H9 (cell line): Measurements from ENCODE around the gene ADAMTSL2. TPM values are rescaled to one million over a fixed set of nuclear protein-coding genes. Genes with fewer than 3 reads are reported as not detected.

Experiments used
- DNase-seq: peaks from one replicate; pipeline ENCODE4 v3.0.0-alpha.2; 2017
- H2AFZ ChIP-seq: one replicate; pipeline ENCODE4 v1.6.1; 2013; ENCODE audit warnings: mild to moderate bottlenecking, low read length, control low read depth, moderate library complexity
- H2AK5ac ChIP-seq: 2 replicates; pipeline ENCODE4 v1.6.1; 2013; ENCODE audit warnings: low read length, control low read depth, mixed read lengths; ENCODE audit not compliant: insufficient read length
- H2BK120ac ChIP-seq: one replicate; pipeline ENCODE4 v1.6.1; 2013; ENCODE audit warnings: low read depth, mild to moderate bottlenecking, low read length, control low read depth, inconsistent platforms; ENCODE audit not compliant: poor library complexity, severe bottlenecking
- H2BK12ac ChIP-seq: 2 replicates; pipeline ENCODE4 v1.6.1; 2013; ENCODE audit warnings: low read length, control low read depth, mixed read lengths, low read depth; ENCODE audit not compliant: insufficient read length
- H2BK15ac ChIP-seq: 2 replicates; pipeline ENCODE4 v1.6.1; 2013; ENCODE audit warnings: low read depth, low read length, control low read depth
- H2BK20ac ChIP-seq: one replicate; pipeline ENCODE4 v1.6.1; 2013; ENCODE audit warnings: low read depth, mild to moderate bottlenecking, low read length, control low read depth, inconsistent platforms; ENCODE audit not compliant: poor library complexity, severe bottlenecking
- H2BK5ac ChIP-seq: 2 replicates; pipeline ENCODE4 v1.6.1; 2013; ENCODE audit warnings: low read length, control low read depth, mixed read lengths; ENCODE audit not compliant: insufficient read length
- H3K14ac ChIP-seq: 2 replicates; pipeline ENCODE4 v1.6.1; 2013; ENCODE audit warnings: low read length, control low read depth; ENCODE audit not compliant: insufficient read depth
- H3K18ac ChIP-seq: 2 replicates; pipeline ENCODE4 v1.6.1; 2013; ENCODE audit warnings: low read depth, mild to moderate bottlenecking, mixed read lengths, low read length, control low read depth; ENCODE audit not compliant: insufficient read length
- H3K23ac ChIP-seq: 2 replicates; pipeline ENCODE4 v1.6.1; 2013; ENCODE audit warnings: low read length, control low read depth, mixed read lengths, low read depth; ENCODE audit not compliant: insufficient read length
- H3K23me2 ChIP-seq: 2 replicates; pipeline ENCODE4 v1.6.1; 2013; ENCODE audit warnings: low read depth, mild to moderate bottlenecking, mixed read lengths, low read length, control low read depth; ENCODE audit not compliant: insufficient read length, poor library complexity, severe bottlenecking
- H3K27ac ChIP-seq: 2 replicates; pipeline ENCODE4 v1.5.1; 2013; ENCODE audit warnings: low read length, control low read depth, mixed read lengths, low read depth; ENCODE audit not compliant: insufficient read length
- H3K27me3 ChIP-seq: 2 replicates; pipeline ENCODE4 v1.6.1; 2013; ENCODE audit warnings: low read length, control low read depth, inconsistent platforms; ENCODE audit not compliant: insufficient read depth
- H3K4ac ChIP-seq: 2 replicates; pipeline ENCODE4 v1.6.1; 2013; ENCODE audit warnings: low read depth, mild to moderate bottlenecking, control low read depth, inconsistent platforms, low read length, moderate library complexity
- H3K4me1 ChIP-seq: 2 replicates; pipeline ENCODE4 v1.6.1; 2013; ENCODE audit warnings: low read length, control low read depth, inconsistent platforms; ENCODE audit not compliant: insufficient read depth
- H3K4me2 ChIP-seq: 2 replicates; pipeline ENCODE4 v1.6.1; 2013; ENCODE audit warnings: low read length, control low read depth, mixed read lengths; ENCODE audit not compliant: insufficient read length, insufficient read depth
- H3K56ac ChIP-seq: 2 replicates; pipeline ENCODE4 v1.6.1; 2013; ENCODE audit warnings: low read depth, mild to moderate bottlenecking, mixed read lengths, low read length, control low read depth; ENCODE audit not compliant: insufficient read length
- H3K79me1 ChIP-seq: 2 replicates; pipeline ENCODE4 v1.6.1; 2013; ENCODE audit warnings: low read depth, mild to moderate bottlenecking, moderate library complexity, low read length, control low read depth, inconsistent platforms; ENCODE audit not compliant: insufficient read depth, poor library complexity, severe bottlenecking
- H3K79me2 ChIP-seq: 2 replicates; pipeline ENCODE4 v1.6.1; 2013; ENCODE audit warnings: low read length, control low read depth, inconsistent platforms; ENCODE audit not compliant: insufficient read depth
- H3K9ac ChIP-seq: 2 replicates; pipeline ENCODE4 v1.6.1; 2013; ENCODE audit warnings: low read length, control low read depth, mixed read lengths; ENCODE audit not compliant: insufficient read length; ENCODE audit errors: extremely low read depth
- H3K9me3 ChIP-seq: one replicate; pipeline ENCODE4 v1.6.1; 2013; ENCODE audit warnings: low read depth, low read length, inconsistent platforms; ENCODE audit not compliant: control insufficient read depth
- H3T11ph ChIP-seq: one replicate; pipeline ENCODE4 v1.6.1; 2013; ENCODE audit warnings: mild to moderate bottlenecking, low read length, control low read depth, inconsistent platforms
- H4K20me1 ChIP-seq: one replicate; pipeline ENCODE4 v1.6.1; 2013; ENCODE audit not compliant: control insufficient read depth, insufficient read length, insufficient read depth
- H4K5ac ChIP-seq: 2 replicates; pipeline ENCODE4 v1.6.1; 2013; ENCODE audit warnings: low read depth, mild to moderate bottlenecking, mixed read lengths, low read length, control low read depth; ENCODE audit not compliant: insufficient read length
- H4K8ac ChIP-seq: replicated peaks from 2 replicates; pipeline ENCODE4 v1.6.1; 2013; ENCODE audit warnings: low read length, control low read depth, mixed read lengths, low read depth; ENCODE audit not compliant: insufficient read length
- H4K91ac ChIP-seq: 2 replicates; pipeline ENCODE4 v1.6.1; 2013; ENCODE audit warnings: low read depth, mild to moderate bottlenecking, moderate library complexity, mixed read lengths, low read length, control low read depth; ENCODE audit not compliant: insufficient read length
- H3K27ac Mint-ChIP-seq, 3 experiments: 2 replicates in 2 of 3; 3 replicates in 1 of 3; pipeline ENCODE4 v1.8.0; 2020 to 2021; ENCODE audit warnings: mixed read lengths in 3 of 3, mild to moderate bottlenecking in 1 of 3, moderate library complexity in 1 of 3
- H3K27me3 Mint-ChIP-seq: 2 replicates; pipeline ENCODE4 v1.8.0; 2021; ENCODE audit warnings: low read depth, mild to moderate bottlenecking, moderate library complexity, mixed read lengths
- H3K36me3 Mint-ChIP-seq, 3 experiments: 2 replicates in 2 of 3; 3 replicates in 1 of 3; pipeline ENCODE4 v1.8.0; 2020 to 2021; ENCODE audit warnings: low read depth in 3 of 3, mixed read lengths in 3 of 3; ENCODE audit not compliant: insufficient read depth in 1 of 3
- H3K4me1 Mint-ChIP-seq, 2 experiments: 2 replicates each; pipeline ENCODE4 v1.8.0; 2020; ENCODE audit warnings: mixed read lengths in 2 of 2
- H3K4me3 Mint-ChIP-seq, 2 experiments: 2 replicates in 1 of 2; 3 replicates in 1 of 2; pipeline ENCODE4 v1.8.0; 2020 to 2021; ENCODE audit warnings: mild to moderate bottlenecking in 2 of 2, mixed read lengths in 2 of 2, moderate library complexity in 1 of 2
- H3K9me3 Mint-ChIP-seq, 2 experiments: 2 replicates in 1 of 2; 3 replicates in 1 of 2; pipeline ENCODE4 v1.8.0; 2020; ENCODE audit warnings: mild to moderate bottlenecking in 2 of 2, mixed read lengths in 2 of 2, moderate library complexity in 1 of 2
- CTCF ChIP-seq: fragments of 200-600 bp; sonication (generic); conservative IDR thresholded peaks from 3 replicates; pipeline ENCODE4 v1.8.0; 2021; ENCODE audit warnings: antibody characterized with exemption, mild to moderate bottlenecking
- WGBS: extraction: QIAGEN DNeasy Blood & Tissue Kit; methylation state at CpG from one replicate; pipeline ENCODE4 v1.1.7; 2013; ENCODE audit warnings: missing lambda C conversion rate, low lambda C conversion rate, mixed read lengths; ENCODE audit not compliant: insufficient read length; ENCODE audit errors: extremely low coverage; 5-methylcytosine and 5-hydroxymethylcytosine counted together
- total RNA-seq: library from RNA; stranded (reverse); gene quantifications from 2 replicates; pipeline ENCODE4 v1.2.1, GENCODE V29; 2021

Gene ADAMTSL2
- total RNA-seq, 1 experiment from 2014 or later, result 0.61 TPM

GRCh38 chr9:133607976-133608375, 73.5 kb downstream of the ADAMTSL2 start:
- Mint-ChIP-seq H3K36me3 (no peaks in the 10 kb centered on the region), H3K27me3 (peaks cover 69% of the 10 kb centered on the region), H3K9me3 (no peaks in the 10 kb centered on the region; a peak in 1 of 5 replicates), H3K4me1 (peaks cover 11 to 35% of the 10 kb centered on the region in 2 experiments), H3K4me3 (peak overlapping the region in 1 of 2 experiments; percentile 70; a peak in 2 of 5 replicates), H3K27ac (no peak overlapping the region)
- H3K4me1 ChIP-seq, result no peaks in the 10 kb centered on the region
- H3K18ac ChIP-seq, result no peak overlapping the region
- no peak overlapping the region for H2BK12ac ChIP-seq
- WGBS, result no CpG with 5 or more reads among the region's 8 CpGs
- H3K4me2 ChIP-seq, result no peak overlapping the region
- H3K23me2 ChIP-seq, result peaks cover 3% of the 10 kb centered on the region
- H3K79me2 ChIP-seq, result no peaks in the 10 kb centered on the region
- H3T11ph ChIP-seq, result no peak overlapping the region
- no peak overlapping the region for H4K91ac ChIP-seq
- H3K9ac ChIP-seq, result no peak overlapping the region
- no peak overlapping the region for H4K5ac ChIP-seq
- H3K79me1 ChIP-seq, result no peaks in the 10 kb centered on the region
- H3K27ac ChIP-seq, result no peak overlapping the region
- H4K8ac ChIP-seq, result no peak overlapping the region
- H4K20me1 ChIP-seq, result no peaks in the 10 kb centered on the region
- no peak overlapping the region for H2BK5ac ChIP-seq
- no peak overlapping the region for H2BK15ac ChIP-seq
- H3K56ac ChIP-seq, result no peak overlapping the region
- H3K14ac ChIP-seq, result no peak overlapping the region
- no peak overlapping the region for H3K23ac ChIP-seq
- no peaks in the 10 kb centered on the region for H3K9me3 ChIP-seq
- H2AFZ ChIP-seq, result no peak overlapping the region
- H2AK5ac ChIP-seq, result no peak overlapping the region
- no peak overlapping the region for H2BK20ac ChIP-seq
- H3K4ac ChIP-seq, result no peak overlapping the region
- peaks cover 8% of the 10 kb centered on the region; the same call in 1 of the 2 replicates for H3K27me3 ChIP-seq
- no peak overlapping the region for H2BK120ac ChIP-seq
- no peak for DNase-seq
- TF ChIP-seq CTCF, result no peak
